Measurements from ENCODE around the gene KRT83. TPM values are rescaled to one million over a fixed set of nuclear protein-coding genes. Genes with fewer than 3 reads are reported as not detected.

Gene KRT83
- polyA plus RNA-seq, 1 experiment, result 0.07 TPM

DNA sequence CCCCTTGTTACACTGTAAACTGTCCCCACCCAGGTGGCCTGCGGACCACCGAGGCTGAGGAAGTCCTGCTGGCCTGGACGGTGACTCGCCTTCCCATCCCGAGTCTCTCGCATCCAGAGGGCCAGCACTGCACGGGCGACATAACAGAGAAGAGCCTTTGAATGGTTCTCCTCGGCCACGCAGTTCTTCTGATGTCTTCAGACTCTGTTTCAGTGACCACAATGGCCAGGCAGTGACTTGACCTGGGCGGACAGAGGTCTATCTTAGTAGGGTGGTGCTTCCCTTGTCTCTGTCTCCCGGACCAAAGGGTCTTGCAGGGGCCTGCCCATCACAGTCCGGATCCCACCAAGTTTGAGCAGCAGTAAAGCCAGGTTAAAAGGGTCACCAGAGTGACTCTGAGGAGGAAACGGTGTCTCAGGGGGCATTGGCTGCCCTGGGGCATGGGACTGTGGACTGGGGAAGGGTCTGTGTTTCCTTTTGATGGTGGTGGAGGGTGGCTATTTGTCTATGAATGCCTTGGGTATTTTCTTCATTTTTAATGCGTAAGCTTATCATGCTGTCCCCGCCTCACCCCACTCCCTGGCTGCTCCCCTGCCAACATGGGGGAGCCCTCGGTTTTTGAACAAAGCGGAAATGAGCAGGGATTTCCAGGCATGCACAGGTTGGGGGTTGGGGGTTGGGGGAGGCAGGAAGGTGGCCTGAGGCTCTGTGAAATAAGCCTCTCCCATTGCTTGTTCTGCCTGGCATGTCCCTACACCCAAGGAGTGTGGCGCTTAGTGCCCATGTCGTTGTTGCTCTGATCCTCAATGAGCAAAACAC, 35.8 kb upstream of the KRT83 start:
- no peak for DNase-seq (ENCODE audit: low read depth)
- POLR2A ChIA-PET, result no interaction called here
- CTCF ChIA-PET, result no interaction called here
- TF ChIP-seq, protein P1, sequence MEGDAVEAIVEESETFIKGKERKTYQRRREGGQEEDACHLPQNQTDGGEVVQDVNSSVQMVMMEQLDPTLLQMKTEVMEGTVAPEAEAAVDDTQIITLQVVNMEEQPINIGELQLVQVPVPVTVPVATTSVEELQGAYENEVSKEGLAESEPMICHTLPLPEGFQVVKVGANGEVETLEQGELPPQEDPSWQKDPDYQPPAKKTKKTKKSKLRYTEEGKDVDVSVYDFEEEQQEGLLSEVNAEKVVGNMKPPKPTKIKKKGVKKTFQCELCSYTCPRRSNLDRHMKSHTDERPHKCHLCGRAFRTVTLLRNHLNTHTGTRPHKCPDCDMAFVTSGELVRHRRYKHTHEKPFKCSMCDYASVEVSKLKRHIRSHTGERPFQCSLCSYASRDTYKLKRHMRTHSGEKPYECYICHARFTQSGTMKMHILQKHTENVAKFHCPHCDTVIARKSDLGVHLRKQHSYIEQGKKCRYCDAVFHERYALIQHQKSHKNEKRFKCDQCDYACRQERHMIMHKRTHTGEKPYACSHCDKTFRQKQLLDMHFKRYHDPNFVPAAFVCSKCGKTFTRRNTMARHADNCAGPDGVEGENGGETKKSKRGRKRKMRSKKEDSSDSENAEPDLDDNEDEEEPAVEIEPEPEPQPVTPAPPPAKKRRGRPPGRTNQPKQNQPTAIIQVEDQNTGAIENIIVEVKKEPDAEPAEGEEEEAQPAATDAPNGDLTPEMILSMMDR (IDR thresholded peaks at IDR 0.05; ENCODE audit: insufficient read depth, low read depth, low read length), result no peak
- H3K27me3 ChIP-seq (ENCODE audit: control insufficient read depth, insufficient read depth, low read length), result peaks cover 3% of the 10 kb centered on the region; the same call in 1 of the 2 replicates
- H3K36me3 ChIP-seq (ENCODE audit: control insufficient read depth, insufficient read depth, low read length), result no peaks in the 10 kb centered on the region
- H3K4me3 ChIP-seq (ENCODE audit: low read depth, low read length), result no peak overlapping the region

DNA sequence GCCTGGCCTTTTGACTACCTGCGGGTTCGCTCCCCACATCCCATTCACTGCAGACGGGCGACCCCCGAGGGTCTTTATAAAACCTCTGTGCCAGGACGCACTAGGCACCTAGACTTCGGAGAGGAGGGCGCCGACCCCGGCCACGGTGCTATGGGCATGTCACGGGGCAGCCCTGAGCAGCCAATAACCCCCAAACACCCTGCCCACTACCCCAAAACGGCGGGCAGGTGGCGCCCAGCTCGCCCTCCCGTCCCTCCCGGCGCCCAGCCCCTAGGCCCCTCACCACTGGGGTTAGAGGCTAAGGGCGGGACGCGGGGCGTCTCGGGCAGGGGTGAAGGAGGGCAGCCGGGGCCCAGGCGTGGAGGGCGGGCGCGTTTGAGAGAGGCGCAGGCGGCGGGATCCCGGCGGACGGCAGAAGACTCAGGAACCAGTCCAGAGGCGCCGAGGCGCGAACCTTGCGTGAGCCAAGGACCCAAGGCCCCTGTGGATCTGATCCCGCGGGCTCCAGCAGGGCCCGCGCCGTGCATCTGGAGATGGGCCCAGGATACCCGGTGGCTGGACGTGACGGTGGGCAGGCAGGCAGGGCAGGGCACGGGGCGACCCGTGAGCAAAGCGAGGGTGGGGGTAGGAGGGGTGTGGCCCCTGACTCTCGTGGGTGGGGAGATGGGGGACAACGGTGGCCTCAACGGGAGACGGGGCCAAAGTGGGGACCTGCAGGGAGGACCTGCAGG, 35.0 kb upstream of the KRT83 start:
- ChIA-PET POLR2A (no interaction called here), CTCF (interaction anchor here (1.3 to 1.7 kb wide), 2 partner anchors 12 to 16 kb away, joined by 4 read pairs; no protein-coding TSS in a partner anchor)
- H3K36me3 ChIP-seq (ENCODE audit: control insufficient read depth, insufficient read depth, low read length), result no peaks in the 10 kb centered on the region
- no peak for DNase-seq (ENCODE audit: low read depth)
- H3K4me3 ChIP-seq (ENCODE audit: low read depth, low read length), result no peak overlapping the region
- peaks cover 6% of the 10 kb centered on the region for H3K27me3 ChIP-seq (ENCODE audit: control insufficient read depth, insufficient read depth, low read length)
- TF ChIP-seq, protein P1 (IDR thresholded peaks at IDR 0.05; ENCODE audit: insufficient read depth, low read depth, low read length), result no peak

DNA sequence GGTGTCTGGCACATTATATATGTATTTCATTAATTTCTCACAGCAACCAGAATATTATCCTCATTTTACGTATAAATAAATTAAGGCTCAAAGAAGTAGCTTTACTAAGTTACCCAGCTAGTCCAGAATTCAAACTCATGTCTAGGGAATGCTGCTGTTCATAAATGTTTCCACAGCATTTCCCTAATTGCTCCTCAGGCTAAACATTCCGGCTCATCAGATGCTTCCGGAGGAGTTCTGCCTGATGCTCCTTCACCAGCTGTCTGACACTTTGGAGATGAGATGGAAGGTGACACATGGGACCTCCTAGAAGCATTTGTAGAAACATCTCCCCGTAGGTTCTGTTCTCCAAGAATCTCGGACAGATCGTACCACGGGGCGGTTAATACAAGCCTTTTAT, 34.0 kb upstream of the KRT83 start:
- peaks cover 13% of the 10 kb centered on the region for H3K27me3 ChIP-seq (ENCODE audit: control insufficient read depth, insufficient read depth, low read length)
- POLR2A ChIA-PET, result interaction anchor here (0.6 kb wide), 1 partner anchor 157 kb away, joined by 4 read pairs; no protein-coding TSS in a partner anchor
- CTCF ChIA-PET, result interaction anchor here (0.8 to 1.7 kb wide), 6 partner anchors 10 to 28 kb away, joined by 3 to 4 read pairs (median 3); no protein-coding TSS in a partner anchor

DNA sequence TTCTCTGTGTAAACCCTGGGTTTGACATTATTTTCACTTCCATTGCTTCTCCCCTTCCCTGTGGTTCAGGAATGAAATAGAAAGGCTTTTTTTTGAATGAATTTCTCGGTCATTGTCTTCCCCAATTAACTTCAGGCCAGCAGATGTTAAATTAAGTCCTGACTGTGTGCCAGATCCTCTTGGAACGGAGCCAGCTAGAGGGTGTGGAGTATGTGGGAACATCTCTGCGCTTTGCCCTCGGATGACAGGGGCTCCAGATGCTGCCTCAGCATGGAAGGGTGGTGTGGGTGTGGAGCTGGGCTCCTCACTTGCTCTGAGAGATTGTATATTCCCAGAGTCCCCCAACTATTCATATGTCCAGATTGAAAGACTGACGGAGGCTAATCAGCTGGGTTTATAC, 33.0 kb upstream of the KRT83 start:
- CTCF ChIA-PET, result interaction anchor here (1.2 to 1.7 kb wide), 3 partner anchors 10 to 27 kb away, joined by 3 to 4 read pairs (median 3); no protein-coding TSS in a partner anchor
- Histone ChIP-seq H3K27me3 (ENCODE audit: control insufficient read depth, insufficient read depth, low read length) (peaks cover 16% of the 10 kb centered on the region), H3K4me3 (ENCODE audit: low read depth, low read length) (no peak overlapping the region), H3K36me3 (ENCODE audit: control insufficient read depth, insufficient read depth, low read length) (no peaks in the 10 kb centered on the region)
- TF ChIP-seq, protein P1 (IDR thresholded peaks at IDR 0.05; ENCODE audit: insufficient read depth, low read depth, low read length), result no peak
- POLR2A ChIA-PET, result no interaction called here
- DNase-seq (ENCODE audit: low read depth), result no peak

More for the DNA sequence above, 34.0 kb upstream of the KRT83 start:
- Histone ChIP-seq H3K4me3 (ENCODE audit: low read depth, low read length) (no peak overlapping the region), H3K36me3 (ENCODE audit: control insufficient read depth, insufficient read depth, low read length) (no peaks in the 10 kb centered on the region)
- TF ChIP-seq, protein P1 (IDR thresholded peaks at IDR 0.05; ENCODE audit: insufficient read depth, low read depth, low read length), result no peak
- peak; percentile 18 for DNase-seq (ENCODE audit: low read depth)

DNA sequence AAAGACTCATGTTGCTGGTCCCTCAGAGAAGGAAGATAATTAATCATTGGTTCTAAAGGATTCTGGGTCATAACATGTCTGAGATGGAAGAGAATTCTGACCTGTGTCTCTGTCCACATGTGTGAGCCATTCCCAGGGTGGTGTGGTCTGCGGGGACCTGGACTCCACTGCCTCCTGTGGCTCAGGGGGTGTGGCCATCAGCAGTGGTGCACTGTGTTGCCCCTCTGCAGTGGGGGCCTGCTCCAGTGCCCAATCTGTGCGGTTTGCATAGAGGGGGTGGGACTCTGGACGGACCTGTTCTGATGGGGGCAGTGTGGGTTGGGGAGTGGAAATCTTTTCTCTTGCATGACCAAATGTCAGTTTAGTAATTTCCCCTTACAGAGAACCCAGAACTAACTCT, 32.6 kb upstream of the KRT83 start:
- TF ChIP-seq, protein P1 (IDR thresholded peaks at IDR 0.05; ENCODE audit: insufficient read depth, low read depth, low read length), result no peak
- ChIA-PET CTCF (interaction anchor here (1.6 kb wide), 1 partner anchor 27 kb away, joined by 3 read pairs; no protein-coding TSS in a partner anchor), POLR2A (no interaction called here)
- DNase-seq (ENCODE audit: low read depth), result no peak
- Histone ChIP-seq H3K4me3 (ENCODE audit: low read depth, low read length) (no peak overlapping the region), H3K36me3 (ENCODE audit: control insufficient read depth, insufficient read depth, low read length) (no peaks in the 10 kb centered on the region), H3K27me3 (ENCODE audit: control insufficient read depth, insufficient read depth, low read length) (peaks cover 16% of the 10 kb centered on the region)

Data from BJ (cell line).